GM12873 (cell line): Measurements from ENCODE around the gene LRCH4.

Experiments used
- TF ChIP-seq, protein P1 (sequence below): IDR thresholded peaks from 2 replicates; pipeline ENCODE4 v1.5.1; 2012; ENCODE audit warnings: low read depth, mild to moderate bottlenecking, moderate library complexity, low read length, control low read depth; ENCODE audit not compliant: insufficient read depth; ENCODE audit errors: missing control alignments

The LRCH4 gene

GRCh38 chr7:100562195-100563099, 23.5 kb downstream of the LRCH4 start:
- TF ChIP-seq, protein P1, sequence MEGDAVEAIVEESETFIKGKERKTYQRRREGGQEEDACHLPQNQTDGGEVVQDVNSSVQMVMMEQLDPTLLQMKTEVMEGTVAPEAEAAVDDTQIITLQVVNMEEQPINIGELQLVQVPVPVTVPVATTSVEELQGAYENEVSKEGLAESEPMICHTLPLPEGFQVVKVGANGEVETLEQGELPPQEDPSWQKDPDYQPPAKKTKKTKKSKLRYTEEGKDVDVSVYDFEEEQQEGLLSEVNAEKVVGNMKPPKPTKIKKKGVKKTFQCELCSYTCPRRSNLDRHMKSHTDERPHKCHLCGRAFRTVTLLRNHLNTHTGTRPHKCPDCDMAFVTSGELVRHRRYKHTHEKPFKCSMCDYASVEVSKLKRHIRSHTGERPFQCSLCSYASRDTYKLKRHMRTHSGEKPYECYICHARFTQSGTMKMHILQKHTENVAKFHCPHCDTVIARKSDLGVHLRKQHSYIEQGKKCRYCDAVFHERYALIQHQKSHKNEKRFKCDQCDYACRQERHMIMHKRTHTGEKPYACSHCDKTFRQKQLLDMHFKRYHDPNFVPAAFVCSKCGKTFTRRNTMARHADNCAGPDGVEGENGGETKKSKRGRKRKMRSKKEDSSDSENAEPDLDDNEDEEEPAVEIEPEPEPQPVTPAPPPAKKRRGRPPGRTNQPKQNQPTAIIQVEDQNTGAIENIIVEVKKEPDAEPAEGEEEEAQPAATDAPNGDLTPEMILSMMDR: no peak

DNA sequence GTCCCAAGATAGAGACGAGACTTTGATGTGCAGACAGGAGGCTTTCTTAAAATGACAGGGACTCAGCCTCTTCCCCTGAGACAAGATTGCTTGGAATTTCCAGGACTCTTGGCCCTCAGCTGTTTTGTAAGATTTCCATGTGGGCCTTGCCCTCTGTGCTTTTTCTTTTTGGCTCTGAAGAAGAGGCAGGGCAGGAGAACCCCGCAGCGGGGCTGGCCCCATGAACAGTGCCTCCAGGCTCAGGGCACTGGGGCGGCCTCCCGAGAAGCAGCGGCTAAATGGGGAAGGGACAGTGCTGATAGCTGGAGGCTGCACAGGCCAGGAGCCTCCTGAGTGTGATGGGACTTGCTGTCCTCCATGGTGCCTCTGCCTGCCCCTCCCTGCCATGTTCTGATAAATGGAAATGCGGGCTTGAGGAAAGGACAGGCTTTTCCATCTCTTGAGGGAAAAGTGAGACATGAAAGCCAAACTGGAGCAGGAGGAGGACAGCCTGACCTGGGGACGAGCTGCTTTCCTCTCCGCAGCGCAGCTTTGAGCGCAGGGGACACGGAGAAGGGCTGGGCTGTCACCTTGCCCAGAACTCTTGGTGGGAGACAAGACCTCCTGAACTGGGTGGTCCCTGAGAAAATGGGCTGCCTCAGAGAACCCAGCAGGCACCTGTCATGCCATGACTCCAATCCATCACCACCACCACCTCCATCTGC, 24.3 kb downstream of the LRCH4 start:
- TF ChIP-seq, protein P1: no peak

- TF ChIP-seq, protein P1: no peak
Observed at GRCh38 chr7:100559127-100559526, 26.8 kb downstream of the LRCH4 start.

DNA sequence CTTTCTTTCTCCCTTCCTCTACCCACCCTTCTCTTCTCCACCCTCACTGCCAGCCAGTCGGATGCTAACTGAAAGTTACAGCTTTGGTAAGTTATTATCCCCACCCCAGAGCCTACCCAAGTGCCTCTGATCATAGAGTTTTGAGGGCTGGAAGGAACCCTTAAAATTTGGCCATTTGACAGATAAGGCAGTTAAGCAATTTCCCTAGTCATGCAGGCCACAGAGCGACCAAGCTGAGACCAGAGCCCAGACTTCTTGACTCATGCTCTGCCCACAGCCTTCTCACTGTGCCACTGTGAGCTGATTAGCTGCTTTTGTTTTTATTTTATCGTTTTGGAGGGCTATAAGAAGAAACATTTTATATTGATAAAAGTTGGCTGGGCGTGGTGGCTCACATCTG, 29.4 kb downstream of the LRCH4 start:
- TF ChIP-seq, protein P1: no peak

GRCh38 chr7:100555701-100556100, 30.2 kb downstream of the LRCH4 start:
- TF ChIP-seq, protein P1: no peak

DNA sequence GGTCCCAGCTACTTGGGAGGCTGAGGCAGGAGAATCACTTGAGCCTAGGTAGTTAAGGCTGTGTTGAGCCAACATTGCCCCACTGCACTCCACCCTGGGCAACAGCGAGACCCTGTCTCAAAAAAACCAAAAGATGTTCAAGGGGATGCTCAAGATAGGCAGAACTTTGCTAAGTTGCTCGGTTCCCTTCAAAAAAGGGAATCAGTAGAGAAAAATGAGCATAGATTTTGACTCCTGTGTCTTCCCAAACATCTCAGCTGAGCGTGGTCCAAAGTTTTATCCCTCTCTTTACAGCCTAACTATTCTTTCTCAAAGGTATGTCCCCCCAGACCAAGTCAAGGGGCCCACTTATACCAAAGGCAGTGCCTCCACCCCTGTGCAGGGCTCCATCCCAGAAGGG, 32.9 kb downstream of the LRCH4 start:
- TF ChIP-seq, protein P1: no peak

DNA sequence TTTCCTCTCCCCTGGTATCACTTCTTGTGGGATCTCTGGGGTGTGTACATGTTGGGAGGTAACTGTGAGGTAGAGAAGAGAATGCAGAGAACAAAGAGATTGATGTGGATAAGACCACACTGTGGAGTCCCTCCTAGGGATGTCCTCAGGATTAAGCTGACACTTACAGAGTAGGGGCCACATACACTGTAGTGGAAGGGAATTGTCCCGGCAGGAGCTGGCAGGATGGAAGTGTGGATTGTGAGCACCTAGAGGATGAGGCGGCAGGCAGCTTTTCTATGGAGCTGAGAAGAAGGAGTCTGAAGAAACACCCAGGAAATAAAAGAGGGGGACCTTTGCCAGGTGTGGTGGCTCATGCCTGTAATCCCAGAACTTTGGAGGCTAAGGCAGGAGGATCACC, 33.4 kb downstream of the LRCH4 start:
- TF ChIP-seq, protein P1: no peak
